Hepatocyte (in vitro differentiated cells): ENCODE measurements around the gene DPF3. TPM values are rescaled to one million over a fixed set of nuclear protein-coding genes. Genes with fewer than 3 reads are reported as not detected.

Source experiments
- DNase-seq: peaks from one replicate; pipeline ENCODE4 v3.0.0-alpha.2; 2016; ENCODE audit warnings: low spot score
- H2AFZ ChIP-seq: fragments of 200-600 bp; sonication (generic); 2 replicates; pipeline ENCODE4 v1.6.0; 2016; ENCODE audit warnings: antibody characterized with exemption, mild to moderate bottlenecking
- H3K27ac ChIP-seq: fragments of 200-600 bp; sonication (generic); 2 replicates; pipeline ENCODE4 v1.5.1; 2016; ENCODE audit warnings: mild to moderate bottlenecking
- H3K27me3 ChIP-seq: fragments of 200-600 bp; sonication (generic); 2 replicates; pipeline ENCODE4 v1.6.1; 2016
- H3K36me3 ChIP-seq: fragments of 200-600 bp; sonication (generic); replicated peaks from 2 replicates; pipeline ENCODE4 v1.5.1; 2016; ENCODE audit warnings: low read depth; ENCODE audit not compliant: insufficient read depth
- H3K4me1 ChIP-seq: fragments of 200-600 bp; sonication (generic); 2 replicates; pipeline ENCODE4 v1.5.1; 2016; ENCODE audit warnings: mild to moderate bottlenecking, moderate library complexity; ENCODE audit not compliant: insufficient read depth
- H3K4me2 ChIP-seq: fragments of 200-600 bp; sonication (generic); 2 replicates; pipeline ENCODE4 v1.6.0; 2016
- H3K4me3 ChIP-seq: fragments of 200-600 bp; sonication (generic); 2 replicates; pipeline ENCODE4 v1.5.1; 2016; ENCODE audit warnings: mild to moderate bottlenecking
- H3K79me2 ChIP-seq: fragments of 200-600 bp; sonication (generic); 2 replicates; pipeline ENCODE4 v1.6.0; 2017; ENCODE audit warnings: mild to moderate bottlenecking
- H3K9me2 ChIP-seq: fragments of 200-600 bp; sonication (generic); replicated peaks from 2 replicates; pipeline ENCODE4 v1.6.0; 2017; ENCODE audit warnings: mild to moderate bottlenecking; ENCODE audit not compliant: insufficient read depth
- H3K9me3 ChIP-seq: fragments of 200-600 bp; sonication (generic); 2 replicates; pipeline ENCODE4 v1.5.1; 2016; ENCODE audit warnings: low read depth, mild to moderate bottlenecking
- H4K20me1 ChIP-seq: fragments of 200-600 bp; sonication (generic); 2 replicates; pipeline ENCODE4 v1.6.0; 2016; ENCODE audit warnings: mild to moderate bottlenecking; ENCODE audit not compliant: insufficient read depth, poor library complexity, severe bottlenecking
- EZH2 ChIP-seq: fragments of 200-600 bp; sonication (generic); IDR thresholded peaks from 2 replicates; pipeline ENCODE4 v1.6.1; 2016; ENCODE audit warnings: antibody characterized with exemption, mild to moderate bottlenecking, borderline replicate concordance
- EZH2phosphoT487 ChIP-seq: fragments of 200-600 bp; sonication (generic); IDR thresholded peaks from one replicate; pipeline ENCODE4 v1.6.1; 2018; ENCODE audit warnings: antibody characterized with exemption, mild to moderate bottlenecking, low read depth, moderate library complexity; ENCODE audit not compliant: unreplicated experiment, severe bottlenecking
- WGBS: methylation state at CpG from one replicate; pipeline ENCODE4 v1.1.6; 2016; ENCODE audit warnings: low lambda C conversion rate; ENCODE audit errors: missing lambda C conversion rate; 5-methylcytosine and 5-hydroxymethylcytosine counted together
- polyA plus RNA-seq: library from polyadenylated mRNA; unstranded; fragments of >200 nt; fragmentation: Nextera tagmentation; extraction: Ambion mirVana; gene quantifications from 2 replicates; pipeline ENCODE4 v1.2.1, GENCODE V29; 2016
- total RNA-seq: library from RNA; depleted of rRNA; stranded (reverse); fragments of >200 nt; gene quantifications from 2 replicates; pipeline ENCODE4 v1.2.3, GENCODE V29; 2014
- TF ChIP-seq, protein P1 (sequence below): fragments of 200-600 bp; sonication (generic); IDR thresholded peaks from 2 replicates; pipeline ENCODE4 v1.5.1; 2016; ENCODE audit warnings: antibody characterized with exemption, mild to moderate bottlenecking; ENCODE audit not compliant: poor library complexity

Gene DPF3
- total and polyA plus RNA-seq, 2 experiments from 2014 or later = 0.21 to 0.47 TPM

DNA sequence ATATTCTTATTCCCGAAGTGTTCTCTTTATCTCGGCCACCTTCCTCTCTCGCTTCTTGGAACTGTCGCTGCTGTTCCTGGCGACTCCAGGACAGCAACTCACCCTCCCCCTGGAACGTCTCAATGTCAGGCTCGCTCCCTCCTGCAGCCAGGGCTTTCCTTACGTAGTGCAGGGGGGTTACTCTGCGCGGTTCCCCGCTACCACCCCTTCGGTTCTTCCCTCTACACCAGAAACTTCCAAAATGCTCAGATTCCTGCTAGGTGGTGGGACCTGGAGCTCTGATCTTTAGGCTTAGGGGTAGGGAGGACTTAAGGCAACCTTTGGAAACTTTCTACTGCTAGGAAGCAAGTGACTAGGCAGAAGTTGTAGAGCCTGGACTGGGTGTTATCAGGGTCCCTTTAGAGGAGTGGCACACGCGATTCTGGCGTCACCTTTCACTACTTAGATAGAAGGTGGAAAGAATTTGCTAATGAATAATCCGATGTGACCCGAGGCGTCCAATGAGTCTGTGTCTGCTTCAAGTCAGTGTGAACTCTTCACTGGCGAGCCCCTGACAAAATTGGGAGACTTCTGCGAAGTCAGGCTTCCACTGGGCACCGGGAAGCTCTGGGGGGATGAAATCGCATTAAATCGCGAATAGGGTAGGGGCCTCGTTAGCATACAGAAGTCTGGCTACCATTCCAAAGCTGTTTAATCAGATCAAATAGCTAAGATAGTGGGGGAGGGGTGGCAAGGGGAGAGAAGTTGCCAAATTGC is 900 bp upstream of the DPF3 start:
- Histone ChIP-seq H3K4me2 (peak overlapping the region; percentile 99), H3K36me3 (no peaks in the 10 kb centered on the region), H4K20me1 (no peaks in the 10 kb centered on the region), H3K4me3 (peak overlapping the region; percentile 40), H3K27me3 (peaks cover 51% of the 10 kb centered on the region), H3K4me1 (peaks cover 14% of the 10 kb centered on the region), H3K9me2 (no peaks in the 10 kb centered on the region), H3K79me2 (no peaks in the 10 kb centered on the region), H3K27ac (no peak overlapping the region), H3K9me3 (no peaks in the 10 kb centered on the region), H2AFZ (peak overlapping the region; percentile 53)
- DNase-seq = peak; percentile 57
- TF ChIP-seq, protein P1, sequence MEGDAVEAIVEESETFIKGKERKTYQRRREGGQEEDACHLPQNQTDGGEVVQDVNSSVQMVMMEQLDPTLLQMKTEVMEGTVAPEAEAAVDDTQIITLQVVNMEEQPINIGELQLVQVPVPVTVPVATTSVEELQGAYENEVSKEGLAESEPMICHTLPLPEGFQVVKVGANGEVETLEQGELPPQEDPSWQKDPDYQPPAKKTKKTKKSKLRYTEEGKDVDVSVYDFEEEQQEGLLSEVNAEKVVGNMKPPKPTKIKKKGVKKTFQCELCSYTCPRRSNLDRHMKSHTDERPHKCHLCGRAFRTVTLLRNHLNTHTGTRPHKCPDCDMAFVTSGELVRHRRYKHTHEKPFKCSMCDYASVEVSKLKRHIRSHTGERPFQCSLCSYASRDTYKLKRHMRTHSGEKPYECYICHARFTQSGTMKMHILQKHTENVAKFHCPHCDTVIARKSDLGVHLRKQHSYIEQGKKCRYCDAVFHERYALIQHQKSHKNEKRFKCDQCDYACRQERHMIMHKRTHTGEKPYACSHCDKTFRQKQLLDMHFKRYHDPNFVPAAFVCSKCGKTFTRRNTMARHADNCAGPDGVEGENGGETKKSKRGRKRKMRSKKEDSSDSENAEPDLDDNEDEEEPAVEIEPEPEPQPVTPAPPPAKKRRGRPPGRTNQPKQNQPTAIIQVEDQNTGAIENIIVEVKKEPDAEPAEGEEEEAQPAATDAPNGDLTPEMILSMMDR = no peak
- TF ChIP-seq EZH2 (peak; percentile 9), EZH2phosphoT487 (no peak)
- 2% methylated on average over 25 of the region's 25 CpGs for WGBS

DNA sequence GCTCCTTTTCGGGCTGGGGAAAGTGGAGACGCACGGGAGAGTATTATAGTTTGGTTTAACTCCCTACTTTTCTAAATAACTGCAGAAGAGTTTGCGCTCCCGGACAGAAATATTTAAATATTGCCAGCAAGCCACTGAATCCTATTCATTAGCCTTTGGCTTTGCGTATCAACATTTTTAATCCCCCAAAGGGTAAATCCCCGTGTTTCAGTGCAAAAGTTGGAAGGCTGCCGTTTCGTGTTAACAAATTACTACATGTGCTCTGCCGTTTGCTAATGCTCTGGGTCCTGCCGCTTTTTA is 372 bp upstream of the DPF3 start:
- H3K9me2 ChIP-seq = no peaks in the 10 kb centered on the region
- H4K20me1 ChIP-seq = no peaks in the 10 kb centered on the region
- peak overlapping the region; percentile 53 for H2AFZ ChIP-seq
- H3K4me2 ChIP-seq = peak overlapping the region; percentile 99
- TF ChIP-seq EZH2phosphoT487 (no peak), EZH2 (peak; percentile 9)
- TF ChIP-seq, protein P1 = no peak
- no peak for DNase-seq
- H3K27me3 ChIP-seq = peaks cover 56% of the 10 kb centered on the region
- peak overlapping the region; percentile 40 for H3K4me3 ChIP-seq
- WGBS = under 1% methylated on average over 11 of the region's 11 CpGs
- no peaks in the 10 kb centered on the region for H3K79me2 ChIP-seq
- no peaks in the 10 kb centered on the region for H3K9me3 ChIP-seq
- no peak overlapping the region for H3K27ac ChIP-seq
- no peaks in the 10 kb centered on the region for H3K36me3 ChIP-seq
- peaks cover 14% of the 10 kb centered on the region for H3K4me1 ChIP-seq

DNA sequence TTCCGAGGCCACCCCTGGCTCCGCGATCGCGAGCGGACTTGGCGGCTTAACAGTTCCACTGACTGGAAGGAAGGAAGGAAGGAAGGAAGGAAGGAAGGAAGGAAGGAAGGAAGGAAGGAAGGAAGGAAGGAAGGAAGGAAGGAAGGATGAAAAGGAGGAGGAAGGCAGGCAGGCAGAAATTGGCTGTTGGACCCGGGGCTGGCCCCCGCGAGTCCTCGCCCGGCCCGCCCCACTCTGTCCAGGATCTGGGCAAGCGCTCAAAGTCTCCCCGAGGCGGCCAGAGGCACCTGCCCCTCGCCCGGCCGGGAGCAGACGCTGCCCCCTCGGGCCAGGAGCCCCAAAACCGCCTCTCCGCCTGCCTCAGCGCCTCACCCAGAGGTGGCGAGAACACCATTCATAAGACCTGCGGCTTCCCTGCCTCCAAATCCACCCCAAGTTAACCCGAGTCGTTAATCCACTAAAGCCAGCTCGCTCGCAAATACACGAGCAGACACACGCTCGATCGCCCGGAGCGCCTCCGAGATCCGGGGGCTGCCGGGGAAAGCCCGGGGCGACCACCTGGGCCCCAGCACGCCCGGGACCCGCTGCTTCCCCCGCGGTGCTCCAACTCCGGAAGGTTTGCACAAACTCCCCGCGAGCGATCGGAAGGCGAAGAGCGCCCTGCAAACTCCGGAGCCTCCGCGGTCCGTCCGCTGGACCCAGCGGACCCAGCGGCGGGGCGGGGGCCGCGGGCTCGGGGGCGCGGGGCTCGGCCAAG is 844 bp downstream of the DPF3 start:
- no peak for TF ChIP-seq EZH2phosphoT487
- no peak for TF ChIP-seq EZH2
- TF ChIP-seq, protein P1 = no peak
- Histone ChIP-seq H3K9me2 (no peaks in the 10 kb centered on the region), H3K9me3 (no peaks in the 10 kb centered on the region)

More for the DNA sequence above, 844 bp downstream of the DPF3 start:
- Histone ChIP-seq H3K27ac (no peak overlapping the region), H3K4me3 (peak overlapping the region; percentile 45), H3K36me3 (no peaks in the 10 kb centered on the region), H3K4me2 (peak overlapping the region; percentile 99), H3K79me2 (no peaks in the 10 kb centered on the region), H2AFZ (peak overlapping the region; percentile 74), H3K27me3 (peaks cover 62% of the 10 kb centered on the region), H3K4me1 (peaks cover 14% of the 10 kb centered on the region), H4K20me1 (no peaks in the 10 kb centered on the region)
- WGBS = under 1% methylated on average over 31 of the region's 68 CpGs
- DNase-seq = peak; percentile 26
